Dermis microvascular lymphatic vessel endothelial cell (primary cell): ENCODE measurements around the gene PXK. TPM values are rescaled to one million over a fixed set of nuclear protein-coding genes. Genes with fewer than 3 reads are reported as not detected.
"Not testable (repeated sequence)": the region's sequence is repeated elsewhere in the genome, so short reads cannot be mapped to it uniquely, and the experiment has no call there.

Source experiments
- DNase-seq, 2 donors: peaks; one replicate each; pipeline versions ENCODE4 v3.0.0 to v3.0.0-alpha.2; 2010; ENCODE audit warnings: low read depth in 2 of 2
- total RNA-seq: library from RNA; depleted of rRNA; stranded (reverse); fragments of >200 nt; gene quantifications from 2 replicates; pipeline ENCODE4 v1.2.1, GENCODE V29; 2014

PXK gene
- total RNA-seq, 1 donor from 2014 or later, result 18.0 TPM

DNA sequence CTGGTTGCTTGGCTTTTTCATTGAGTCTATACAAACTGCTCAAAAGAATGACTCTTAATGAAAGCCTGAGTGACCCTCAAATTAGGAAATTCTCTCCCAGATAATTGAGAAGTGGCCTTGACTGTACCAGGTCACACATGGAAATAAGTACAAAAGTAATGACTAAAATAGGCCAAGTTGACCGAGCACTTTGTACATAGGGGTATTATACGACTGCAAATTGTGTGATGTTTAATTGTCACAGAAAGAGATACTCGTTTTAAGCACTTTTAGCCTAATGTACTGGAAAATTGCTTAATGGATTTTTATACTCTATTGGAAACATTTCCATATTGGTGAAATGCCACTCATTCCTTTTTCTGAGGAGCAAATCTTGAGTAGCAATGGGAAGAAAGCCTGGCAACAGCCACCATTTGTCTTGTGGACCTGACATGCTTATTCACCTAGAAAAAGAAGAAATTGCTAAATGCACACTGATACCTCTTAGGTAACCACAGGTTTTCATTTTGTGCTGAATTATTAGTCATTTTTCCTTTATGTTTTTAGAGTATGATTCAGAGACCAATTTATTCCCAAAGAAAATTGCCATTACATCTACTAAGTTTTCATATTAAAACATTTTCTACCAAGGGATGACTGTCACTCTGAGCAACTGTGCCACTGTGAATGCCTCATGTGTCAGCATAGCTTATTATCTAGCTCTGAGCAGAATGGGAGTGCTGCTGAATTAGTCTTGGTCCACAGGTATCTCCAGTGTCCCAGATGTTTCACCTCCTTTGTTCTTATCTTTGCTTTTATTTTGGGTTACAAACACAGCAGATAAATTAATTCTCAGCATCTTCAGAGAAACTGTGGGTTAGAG, 8.9 kb upstream of the PXK start:
- no peak for DNase-seq

DNA sequence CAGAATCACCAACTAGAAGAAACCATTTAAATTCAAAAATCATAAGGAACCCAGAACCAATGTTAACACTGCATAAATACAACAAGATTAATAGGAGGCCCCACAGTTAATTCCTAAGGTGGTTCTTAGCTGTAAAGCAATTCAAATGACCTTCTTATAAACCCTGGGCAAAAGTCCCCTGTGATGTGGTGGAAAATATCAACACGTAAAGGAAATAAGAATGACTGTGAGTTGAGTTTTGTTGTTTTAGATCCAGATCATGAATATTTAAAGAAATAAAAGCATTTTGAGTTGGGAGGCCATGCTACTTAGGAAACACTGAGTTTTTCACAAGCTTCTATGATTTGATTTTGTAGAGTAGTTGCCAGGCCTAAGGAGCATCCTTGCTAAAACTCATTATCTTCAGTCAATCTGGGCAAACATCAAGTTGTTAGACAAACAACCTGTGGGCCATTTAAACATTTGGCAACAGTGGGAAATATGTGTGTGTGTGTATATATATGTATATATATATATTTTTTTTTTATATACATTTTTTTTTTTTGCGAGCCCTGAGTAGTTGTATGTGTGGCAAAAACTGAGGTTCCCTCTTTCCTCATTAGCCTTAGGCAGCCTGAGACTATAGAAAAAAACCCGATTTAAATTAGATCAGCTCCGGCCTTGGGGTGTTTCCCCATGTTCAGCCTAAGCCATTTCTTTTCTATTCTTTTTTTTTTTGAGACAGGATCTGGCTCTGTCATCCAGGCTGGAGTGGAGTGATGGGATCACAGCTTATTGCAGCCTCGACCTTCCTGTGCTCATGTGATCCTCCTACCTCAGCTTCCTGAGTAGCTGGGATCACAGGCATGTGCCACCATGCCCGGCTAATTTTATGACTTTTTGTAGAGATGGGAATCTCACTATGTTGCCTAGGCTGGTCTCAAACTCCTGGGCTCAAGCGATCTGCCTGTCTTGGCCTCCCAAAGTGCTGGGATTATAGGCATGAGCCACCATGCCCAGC, 8.0 kb upstream of the PXK start:
- peak; percentile 82 to 84 for DNase-seq

DNA sequence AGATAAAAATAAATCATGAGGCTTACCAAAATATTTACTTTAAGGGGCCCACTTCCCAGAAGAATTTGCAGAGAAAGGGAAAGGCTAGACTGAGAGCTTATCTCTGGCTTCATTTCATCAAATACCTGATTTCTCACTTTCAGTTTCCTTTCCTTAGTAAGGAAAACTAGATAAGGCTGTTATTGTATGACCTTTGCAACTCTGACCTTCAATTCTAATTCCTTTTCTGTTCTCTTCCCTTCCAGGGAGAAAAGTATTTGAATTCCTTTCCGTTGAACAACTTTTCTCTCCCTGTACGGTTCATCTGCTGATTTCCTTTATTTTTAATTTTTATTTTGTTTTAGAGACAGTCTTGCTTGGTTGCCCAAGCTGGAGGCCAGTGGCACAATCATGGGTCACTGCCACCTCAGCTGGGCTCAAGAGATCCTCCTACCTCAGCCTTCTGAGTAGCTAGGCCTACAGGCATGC, 7.1 kb upstream of the PXK start:
- peak in 1 of 2 donors; percentile 48 for DNase-seq

DNA sequence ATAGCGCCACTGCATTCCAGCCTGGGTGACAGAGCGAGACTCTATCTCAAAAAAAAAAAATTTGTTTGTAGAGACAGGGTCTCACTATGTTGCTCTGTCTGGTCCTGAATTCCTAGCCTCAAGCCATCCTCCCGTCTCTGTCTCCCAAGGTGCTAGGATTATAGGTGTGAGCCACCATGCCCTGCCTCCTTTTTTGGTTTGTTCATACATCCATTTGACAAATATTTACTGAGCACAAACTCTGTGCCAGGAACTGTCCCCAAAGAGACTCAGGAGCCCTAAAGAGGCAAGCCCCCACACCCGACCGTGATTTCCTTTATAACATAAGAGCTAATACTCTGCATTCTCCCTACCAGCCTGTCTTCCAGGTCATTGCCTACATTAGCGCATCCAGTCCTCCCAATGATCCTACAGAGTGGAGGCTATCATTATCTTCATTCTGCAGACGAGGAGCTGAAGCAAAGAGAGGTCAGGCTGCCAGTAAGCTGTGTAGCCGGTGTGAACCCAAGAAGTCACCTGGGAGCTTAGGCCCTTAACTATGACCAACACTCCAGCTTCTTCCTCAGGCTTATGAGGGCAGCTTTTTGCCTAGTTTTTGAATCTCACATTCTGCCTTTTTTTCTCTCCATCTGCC, 6.3 kb upstream of the PXK start:
- DNase-seq, result no peak

DNA sequence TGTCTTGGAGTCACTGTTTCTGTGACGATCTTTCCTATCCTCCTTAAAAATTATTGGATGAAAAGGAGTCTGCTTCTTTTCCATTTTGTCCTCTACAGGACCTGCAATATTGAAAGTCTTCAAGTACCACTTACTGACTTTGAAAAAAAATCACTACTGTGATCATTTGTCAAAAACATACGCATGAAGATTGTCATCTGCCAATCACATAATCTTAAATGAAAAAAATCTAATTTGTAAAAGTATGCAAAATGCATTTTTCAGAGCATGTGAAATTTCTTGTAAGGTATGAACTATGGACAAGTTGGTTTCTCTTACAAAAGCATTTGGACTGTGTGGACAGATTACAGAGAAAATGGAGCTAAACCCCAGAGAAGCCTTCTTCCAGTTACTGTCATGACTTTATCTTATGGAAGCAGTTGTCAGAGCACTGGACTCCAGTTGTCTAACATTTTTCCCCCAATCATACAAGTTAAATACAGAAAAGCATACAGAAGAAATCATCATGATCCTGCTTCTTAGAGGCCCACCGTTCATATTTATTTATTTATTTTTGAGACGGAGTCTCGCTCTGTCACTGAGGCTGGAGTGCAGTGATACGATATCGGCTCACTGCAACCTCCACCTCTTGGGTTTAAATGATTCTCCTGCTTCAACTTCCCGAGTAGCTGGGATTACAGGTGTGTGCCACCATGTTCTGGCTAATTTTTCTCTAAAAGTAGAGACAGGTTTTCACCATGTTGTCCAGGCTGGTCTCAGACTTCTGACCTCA, 3.4 kb upstream of the PXK start:
- DNase-seq, result no peak

DNA sequence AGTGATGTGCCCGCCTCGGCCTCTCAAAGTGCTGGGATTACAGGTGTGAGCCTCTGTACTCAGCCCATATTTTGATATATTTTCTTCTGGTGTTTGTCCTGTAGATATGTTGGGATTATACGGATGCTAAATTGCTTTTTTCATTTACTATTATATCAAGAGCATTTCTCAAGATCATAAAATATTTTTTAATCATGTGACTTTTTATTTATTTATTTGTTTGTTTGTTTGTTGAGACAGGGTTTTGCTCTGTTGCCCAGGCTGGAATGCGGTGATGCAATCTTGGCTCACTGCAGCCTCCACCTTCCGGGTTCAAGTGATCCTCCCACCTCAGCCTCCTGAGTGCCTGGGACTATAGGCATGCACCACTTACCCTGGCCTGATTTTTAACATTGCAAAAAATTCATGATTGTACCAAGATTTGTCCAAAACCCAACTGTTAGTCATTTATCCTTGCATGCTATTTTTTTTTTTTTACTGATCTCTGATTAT, 2.7 kb upstream of the PXK start:
- no peak for DNase-seq

DNA sequence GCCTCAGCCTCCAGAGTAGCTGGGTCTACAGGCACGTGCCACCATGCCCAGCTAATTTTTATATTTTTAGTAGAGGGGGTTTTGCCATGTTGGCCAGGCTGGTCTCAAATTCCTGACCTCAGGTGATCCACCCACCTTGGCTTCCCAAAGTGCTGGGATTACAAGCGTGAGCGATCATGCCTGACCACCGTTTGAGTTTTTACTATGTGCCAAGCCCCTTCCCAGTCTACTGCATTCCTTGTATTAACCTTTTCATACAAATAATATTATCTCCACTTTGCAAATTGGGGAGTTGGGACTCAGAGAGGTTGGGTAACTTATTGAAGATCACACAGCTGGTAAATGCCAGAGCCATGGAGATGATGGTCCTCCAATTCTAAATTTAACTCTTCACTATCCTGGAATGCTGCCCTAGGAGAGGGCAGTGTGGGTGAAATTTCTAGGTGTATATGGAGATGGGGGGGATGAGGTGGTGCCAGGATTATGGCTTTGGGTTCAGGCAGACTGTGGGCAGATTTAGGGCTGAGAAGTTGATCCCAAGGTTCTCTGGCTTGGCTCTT, 1.0 kb upstream of the PXK start:
- no peak for DNase-seq

DNA sequence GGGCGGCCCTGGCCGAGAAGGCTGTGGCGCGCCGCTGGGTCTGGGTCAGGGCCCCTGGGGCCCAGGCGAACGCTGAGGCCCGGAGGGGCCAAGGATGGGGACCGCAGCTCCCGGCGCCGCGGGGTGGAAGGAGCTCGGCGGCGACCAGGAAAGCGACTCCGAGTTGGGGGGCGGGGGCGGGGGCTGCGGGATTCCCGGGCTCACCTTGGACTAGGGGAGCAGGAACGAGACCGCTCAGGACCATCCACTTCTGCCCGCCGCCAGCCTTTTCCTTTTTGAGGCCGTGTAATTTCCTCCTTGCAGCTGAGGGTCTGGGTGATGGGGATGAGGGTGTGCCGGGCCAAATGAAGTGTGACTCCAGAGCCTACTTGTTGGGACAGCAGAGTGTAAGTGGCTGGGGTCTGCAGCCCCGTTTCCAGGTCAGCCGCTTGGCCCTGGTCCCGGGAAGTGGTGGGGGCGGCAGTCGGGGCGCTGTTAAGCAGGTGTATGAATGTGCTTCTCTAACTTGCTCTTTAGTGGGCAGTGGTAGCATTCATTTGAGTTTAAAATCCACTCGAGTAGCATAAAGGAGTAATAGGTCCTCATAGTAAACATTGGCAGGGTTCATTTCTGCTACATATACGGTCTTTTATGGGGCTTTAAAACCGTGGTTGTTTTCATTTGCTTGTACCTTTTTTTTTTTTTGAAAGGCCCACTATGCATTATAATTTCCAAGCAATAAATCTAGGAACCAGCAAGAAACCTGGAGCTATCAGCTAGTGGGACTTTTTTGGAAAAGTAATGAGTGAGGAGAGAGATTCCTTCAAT, 717 bp downstream of the PXK start:
- DNase-seq, result peak in 1 of 2 donors; percentile 37

DNA sequence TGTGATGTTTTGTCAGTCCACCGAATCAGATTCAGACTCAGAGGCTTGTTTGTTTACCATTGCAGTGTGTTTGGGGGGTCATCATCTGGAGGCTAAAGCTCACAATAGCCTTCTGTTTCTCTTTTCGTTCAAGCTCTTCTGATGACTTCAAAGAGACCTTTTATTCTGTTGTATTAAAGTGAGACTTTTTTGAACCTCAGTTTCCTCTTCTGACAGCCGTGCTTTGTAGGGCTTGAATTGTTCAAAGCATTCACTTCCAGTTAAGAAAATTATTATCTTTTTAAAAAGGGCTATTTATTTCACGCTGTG, 1.3 kb downstream of the PXK start:
- no peak for DNase-seq

DNA sequence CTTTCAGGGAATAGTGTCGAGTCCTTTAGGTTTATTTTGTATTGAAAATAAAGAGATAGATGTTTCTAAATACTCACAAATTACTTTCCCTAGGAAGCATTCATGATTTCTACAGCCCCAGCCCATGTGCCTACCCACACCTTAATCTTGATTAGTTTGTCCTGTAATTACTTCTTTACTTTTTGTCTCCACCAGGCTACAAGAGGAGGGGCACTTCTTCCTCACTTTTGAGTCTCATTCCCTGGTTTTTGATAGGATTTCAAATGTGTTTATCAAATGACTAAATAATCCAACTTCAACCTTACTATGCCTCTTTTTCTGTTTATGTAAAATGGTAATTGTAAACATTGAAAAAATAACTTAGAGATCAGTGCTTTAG, 1.8 kb downstream of the PXK start:
- DNase-seq, result no peak

DNA sequence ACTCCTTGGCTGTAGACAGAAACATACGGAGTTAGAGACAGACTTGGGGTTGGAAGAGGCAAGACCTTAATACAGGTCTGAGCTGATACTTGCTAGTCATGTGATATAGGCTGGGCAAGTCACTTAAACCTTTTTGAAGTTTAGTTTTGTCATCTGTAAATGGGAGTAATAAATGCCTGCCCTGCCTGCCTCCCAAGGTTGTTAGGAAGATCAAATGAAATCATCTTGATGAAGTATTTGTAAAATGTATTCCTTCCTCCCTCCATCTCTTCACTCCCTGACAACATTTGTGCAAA, 2.9 kb downstream of the PXK start:
- DNase-seq, result no peak

DNA sequence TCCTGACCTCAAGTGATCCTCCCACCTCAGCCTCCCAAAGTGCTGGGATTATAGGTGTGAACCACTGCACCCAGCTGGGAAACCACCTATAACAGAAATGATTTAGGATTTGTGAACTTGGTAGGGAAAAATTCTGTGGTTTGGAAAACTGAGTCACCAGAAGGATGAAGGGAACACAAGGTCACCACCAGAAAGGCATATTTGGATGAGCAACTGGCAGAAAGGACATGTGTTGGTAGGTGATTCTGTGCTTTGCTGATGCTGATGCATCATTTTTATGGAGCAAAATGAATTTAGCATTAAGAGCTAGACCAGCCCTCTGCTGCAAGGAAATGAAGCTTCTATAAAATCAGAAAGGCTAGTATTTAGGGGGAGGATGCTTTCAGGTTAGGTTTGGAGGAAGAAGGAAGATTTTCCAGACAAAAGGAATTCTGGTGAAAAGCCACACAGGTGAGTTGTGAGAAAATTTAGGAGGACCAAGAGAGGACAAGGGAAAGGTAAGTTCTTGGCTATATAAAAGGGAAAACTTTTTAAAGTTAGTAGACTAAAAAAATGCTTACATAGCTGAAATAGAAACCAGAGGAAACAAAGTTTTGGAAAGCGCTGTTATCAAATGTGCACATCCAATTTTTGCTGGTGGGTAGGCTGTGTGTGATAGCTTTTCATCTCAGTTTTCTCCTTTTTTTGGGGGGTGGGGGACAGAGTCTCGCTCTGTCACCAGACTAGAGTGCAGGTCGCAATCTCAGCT, 3.6 kb downstream of the PXK start:
- DNase-seq, result no peak

DNA sequence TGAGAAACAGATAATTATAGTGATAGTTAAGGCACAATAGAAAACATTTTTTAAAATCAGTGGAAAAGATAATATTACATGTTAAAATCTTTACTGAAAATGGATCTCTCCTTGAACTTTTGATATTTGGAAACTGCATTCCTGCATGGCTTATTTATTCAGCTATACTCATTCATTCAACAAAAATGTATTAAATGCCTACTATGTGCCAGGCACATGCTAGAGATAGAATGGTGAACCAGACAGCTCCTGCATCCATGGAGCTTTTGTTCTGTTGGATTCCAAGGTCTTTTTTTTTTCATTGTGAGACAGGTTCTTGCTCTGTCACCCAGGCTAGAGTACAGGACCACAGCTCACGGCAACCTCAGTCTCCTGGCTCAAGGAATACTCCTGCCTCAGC, 4.5 kb downstream of the PXK start:
- DNase-seq, result no peak

DNA sequence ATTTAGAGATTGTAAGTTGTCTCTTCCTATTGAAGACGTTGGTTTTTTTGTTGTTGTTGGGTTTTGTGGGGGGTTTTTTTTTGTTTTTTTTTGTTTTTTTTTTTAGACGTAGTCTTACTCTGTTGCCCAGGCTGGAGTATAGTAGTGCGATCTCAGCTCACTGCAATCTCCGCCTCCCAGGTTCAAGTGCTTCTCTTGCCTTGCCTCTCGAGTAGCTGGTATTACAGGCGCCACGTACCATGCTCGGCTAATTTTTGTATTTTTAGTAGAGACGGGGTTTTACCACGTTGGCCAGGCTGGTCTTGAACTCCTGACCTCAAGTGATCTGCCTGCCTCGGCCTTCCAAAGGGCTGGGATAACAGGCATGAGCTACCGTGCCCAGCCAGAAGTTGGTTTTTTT, 6.5 kb downstream of the PXK start:
- not testable (repeated sequence) for DNase-seq

DNA sequence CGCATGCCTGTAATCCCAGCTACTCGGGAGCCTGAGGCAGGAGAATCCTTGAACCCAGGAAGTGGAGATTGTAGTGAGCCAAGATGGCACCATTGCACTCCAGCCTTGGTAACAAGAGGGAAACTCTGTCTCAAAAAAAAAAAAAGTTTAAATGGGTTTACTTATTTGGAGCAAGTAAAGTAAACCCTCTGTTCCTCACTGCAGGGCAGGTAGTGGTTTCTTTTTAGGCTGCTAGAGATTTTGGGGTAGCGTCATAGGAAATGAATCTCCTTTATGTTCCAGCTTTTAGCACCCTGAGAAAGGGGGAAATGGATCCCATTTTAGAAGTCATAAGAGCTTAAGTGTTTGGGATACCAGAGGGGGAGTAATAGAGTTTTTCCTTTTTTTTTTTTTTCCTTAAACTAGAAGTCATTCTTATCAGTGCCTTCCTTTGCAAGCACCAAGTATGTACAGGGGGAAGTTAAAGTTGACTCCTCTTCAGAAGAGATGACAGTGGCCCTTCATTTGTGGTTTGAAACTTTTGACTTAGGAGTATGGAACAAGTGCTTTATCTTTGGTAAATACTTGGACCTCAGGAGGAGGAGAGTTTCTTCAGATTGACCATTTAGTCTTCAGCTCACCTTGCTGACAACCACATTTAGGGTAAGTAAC, 8.0 kb downstream of the PXK start:
- DNase-seq, result no peak

DNA sequence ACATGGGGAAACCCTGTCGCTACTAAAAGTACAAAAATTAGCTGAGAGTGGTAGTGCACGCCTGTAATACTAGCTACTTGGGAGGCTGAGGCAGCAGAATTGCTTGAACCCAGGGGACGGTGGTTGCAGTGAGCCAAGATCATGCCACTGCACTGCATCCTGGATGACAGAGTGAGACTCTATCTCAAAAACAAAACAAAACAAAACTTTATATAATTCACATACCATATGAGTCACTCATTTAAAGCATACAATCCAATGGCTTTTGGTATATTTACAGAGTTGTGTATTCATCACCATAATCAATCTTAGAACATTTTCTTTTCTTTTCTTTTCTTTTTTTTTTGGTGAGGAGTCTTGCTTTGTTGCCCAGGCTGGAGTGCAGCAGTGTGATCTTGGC, 8.7 kb downstream of the PXK start:
- no peak for DNase-seq

DNA sequence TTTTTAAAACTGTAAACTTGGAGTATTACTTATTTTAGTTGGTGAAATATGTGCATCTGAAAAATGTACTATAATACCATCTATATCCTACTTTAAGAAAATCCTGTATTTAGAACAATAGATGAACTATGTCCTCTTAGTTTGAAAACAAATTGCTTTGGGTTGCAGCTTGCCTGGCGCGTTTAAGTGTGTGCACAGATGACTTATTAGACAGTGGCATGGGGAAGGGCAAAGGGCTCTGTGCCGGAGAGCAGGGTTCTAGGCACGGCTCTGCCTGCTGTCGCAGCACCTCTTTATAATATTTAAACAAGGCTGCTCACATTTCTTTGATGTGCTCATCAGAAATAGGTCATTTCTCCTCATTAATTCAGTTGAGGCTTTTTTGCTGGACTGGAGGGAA, 10.0 kb downstream of the PXK start:
- DNase-seq, result no peak

DNA sequence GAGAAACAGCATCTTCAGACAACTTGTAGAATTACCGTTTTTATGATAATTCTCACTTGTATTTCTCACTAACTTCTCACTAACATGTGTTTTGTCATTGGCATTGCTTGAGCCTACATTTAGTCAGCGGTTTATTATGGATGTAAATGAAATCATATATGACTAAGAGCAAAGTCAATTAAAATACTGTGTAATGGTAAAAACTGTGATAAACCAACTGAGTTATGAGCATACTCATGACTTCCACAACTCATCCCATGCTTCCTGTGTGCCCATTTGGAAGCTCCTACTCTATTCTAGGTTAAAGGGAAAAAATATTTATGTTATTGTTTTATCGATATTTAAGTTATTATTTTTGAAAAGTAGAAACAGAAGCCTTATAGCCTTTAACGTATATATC, 12.8 kb downstream of the PXK start:
- no peak for DNase-seq

DNA sequence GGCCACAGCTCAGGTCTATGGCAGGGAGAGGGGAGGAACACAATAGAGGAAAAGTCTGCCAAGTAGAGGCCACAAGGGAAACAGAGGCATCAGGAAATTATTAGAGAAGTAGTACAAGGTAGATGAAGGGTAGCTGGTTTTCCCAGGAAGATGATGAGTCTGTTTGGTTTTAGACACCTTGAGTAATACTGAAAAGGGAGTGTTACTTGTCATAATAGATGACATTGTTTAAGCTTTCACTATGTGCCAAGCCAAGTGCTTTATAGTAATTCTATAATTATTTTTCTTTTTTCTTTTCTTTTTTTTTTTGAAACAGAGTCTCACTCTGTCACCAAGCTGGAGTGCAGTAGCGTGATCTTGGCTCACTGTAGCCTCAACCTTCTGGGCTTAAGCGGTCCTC, 13.7 kb downstream of the PXK start:
- DNase-seq, result no peak
